Measurements from ENCODE around the gene CDH23.

The CDH23 gene

DNA sequence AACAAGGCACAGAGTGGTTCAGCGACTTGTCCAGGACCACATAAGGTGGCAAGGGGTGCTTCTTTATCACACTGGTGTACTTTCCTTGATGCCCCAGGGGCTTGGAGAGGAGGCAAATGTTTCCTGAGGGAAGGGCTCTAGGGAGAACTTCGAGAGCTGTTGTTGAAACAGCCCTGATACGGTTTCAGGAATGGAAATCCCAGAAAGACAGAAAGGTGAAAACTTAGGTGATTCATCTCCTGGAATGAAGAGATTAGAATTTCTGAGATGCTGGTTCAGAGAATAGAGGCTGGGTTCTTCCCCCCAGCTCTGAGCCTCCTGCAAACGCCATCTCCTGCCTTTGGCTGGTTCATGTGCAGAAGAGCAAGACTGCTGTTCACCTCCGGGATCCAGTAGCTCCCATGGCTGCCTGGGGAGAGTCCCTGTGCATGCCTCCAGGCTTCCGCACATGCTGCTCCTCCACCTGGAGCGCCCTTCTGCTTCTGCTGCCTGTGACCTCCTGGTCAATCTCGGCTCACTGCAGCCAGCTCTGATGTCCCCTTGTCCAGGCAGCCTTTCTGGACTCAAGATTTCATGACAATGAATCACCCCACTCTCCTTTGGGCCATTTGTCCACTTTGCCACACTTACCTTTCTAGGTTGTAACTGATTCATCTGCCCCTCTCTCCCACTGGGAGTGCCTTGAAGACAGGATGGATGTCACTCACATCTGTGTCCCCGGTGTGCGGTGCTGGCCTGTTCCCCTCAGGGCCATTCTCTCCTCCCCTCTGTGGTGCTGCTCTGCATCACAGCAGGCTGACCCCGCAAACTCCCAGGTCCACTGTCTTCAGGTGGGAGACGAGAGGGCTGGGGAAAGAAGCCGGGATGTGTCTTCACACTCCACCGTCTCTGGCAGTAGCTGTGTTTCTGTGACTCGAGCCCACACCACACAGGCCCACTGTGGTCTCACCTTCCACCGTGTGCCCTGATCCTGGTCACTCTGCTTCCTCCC, 3.6 kb upstream of the CDH23 start:
- DNase-seq (ENCODE audit: low read depth): no peak

DNA sequence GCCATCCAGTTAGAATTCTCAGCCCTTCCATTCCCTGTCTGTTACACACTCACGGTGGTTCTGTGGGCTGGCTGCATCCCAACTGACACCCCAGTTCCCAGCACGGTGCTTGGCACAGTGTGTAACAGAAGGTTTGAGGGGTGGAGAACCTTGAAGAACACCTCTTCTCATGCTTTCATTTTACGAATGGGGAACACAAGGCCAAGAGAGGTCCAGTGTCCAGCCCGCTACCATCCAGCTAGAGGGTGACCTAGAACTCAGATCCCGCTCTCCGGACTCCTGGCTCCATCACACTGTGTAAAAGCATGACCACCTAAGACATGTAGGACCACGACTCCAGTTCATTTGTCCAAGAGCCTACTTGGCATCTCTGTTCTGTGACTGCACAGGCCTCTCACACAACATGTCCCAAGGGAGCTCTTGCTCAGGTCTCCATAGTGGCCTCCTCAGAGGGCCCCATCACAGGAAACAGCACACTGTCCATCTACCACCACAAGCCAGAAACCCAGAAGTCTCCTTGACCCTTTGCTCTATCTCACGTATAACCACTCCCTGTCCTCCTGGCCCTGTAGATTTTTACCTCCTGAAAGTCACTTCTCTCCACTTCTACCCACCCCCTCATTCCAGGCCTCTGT, 2.8 kb upstream of the CDH23 start:
- no peak for DNase-seq (ENCODE audit: low read depth)

DNA sequence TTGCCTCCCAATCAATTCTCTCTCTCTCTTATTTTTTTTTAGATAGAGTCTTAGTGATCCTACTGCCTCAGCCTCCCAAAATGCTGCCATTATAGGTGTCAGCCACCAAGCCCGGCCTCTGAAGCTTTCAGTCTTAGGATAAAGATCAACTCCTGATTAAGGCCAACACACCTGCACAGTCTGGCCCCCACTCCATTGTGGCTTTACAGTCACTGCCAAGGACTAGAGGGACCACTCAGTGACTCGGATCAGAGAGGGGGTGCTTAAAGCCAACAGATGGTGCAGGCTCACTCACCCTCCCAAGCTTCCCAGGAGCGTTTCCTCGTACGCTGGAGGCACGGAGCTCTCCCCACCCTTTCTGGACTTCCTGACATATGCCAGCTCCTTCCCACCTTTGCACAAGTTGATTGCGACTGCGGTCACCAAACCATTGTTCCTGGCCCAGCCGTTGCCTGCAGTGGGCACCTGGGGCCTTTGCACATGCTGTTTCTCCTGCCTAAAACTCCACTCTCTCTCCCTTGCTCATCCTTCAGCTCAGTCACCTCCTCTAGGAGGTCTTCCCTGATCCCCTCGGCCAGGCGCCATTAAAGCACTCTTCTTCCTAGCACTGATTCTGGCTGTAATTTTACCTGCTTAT, 1.7 kb upstream of the CDH23 start:
- no peak for DNase-seq (ENCODE audit: low read depth)

DNA sequence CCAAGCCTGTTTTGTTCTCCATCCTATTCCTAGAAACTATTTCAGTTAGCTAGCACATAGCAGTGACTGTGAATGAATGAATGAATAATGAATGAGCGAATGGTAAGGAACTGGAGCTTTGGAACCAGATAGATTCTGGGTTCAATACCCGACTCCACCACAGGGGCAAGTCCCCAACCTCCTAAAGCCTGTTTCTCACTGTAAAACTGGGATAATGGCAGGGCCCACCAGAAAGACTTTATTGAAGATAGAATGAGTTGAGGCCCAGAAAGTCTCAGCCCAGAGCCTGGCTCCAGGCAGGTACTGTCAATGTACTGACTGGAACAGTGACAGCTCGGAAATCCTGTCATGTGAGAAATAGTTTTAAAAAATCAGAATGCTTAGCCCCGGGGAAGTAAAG, 1.1 kb upstream of the CDH23 start:
- DNase-seq (ENCODE audit: low read depth): no peak

DNA sequence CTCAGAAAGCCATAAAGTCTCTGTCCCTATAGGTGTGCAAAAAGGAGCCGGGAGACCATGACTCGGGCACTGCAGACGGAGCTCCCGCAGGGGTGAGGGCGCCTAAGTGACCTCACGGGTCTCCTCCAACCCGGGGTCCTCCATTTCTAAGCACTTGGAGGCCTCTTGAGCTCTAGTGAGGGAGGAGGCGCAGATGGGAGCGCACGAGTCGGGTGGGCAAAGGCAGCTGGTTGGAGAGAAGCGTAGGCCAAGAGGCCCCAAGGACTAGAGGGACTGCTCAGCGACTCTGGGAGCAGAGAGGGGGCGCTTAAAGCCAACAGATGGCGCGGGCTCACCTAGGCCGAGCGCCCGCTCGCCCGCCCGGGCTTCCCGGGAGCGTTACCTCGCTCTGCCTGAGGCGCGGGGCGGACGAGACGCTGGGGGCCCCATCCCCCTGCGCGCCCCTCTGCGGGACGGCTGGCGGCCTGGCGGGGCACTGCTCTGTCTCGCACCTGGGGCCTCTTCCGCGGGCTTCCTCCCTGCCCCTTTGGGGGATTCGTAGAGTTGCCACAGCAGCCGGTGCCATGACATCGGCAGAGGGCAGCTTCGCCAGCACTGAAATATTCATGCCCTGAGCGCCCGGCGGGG, 523 bp upstream of the CDH23 start:
- DNase-seq (ENCODE audit: low read depth): no peak

DNA sequence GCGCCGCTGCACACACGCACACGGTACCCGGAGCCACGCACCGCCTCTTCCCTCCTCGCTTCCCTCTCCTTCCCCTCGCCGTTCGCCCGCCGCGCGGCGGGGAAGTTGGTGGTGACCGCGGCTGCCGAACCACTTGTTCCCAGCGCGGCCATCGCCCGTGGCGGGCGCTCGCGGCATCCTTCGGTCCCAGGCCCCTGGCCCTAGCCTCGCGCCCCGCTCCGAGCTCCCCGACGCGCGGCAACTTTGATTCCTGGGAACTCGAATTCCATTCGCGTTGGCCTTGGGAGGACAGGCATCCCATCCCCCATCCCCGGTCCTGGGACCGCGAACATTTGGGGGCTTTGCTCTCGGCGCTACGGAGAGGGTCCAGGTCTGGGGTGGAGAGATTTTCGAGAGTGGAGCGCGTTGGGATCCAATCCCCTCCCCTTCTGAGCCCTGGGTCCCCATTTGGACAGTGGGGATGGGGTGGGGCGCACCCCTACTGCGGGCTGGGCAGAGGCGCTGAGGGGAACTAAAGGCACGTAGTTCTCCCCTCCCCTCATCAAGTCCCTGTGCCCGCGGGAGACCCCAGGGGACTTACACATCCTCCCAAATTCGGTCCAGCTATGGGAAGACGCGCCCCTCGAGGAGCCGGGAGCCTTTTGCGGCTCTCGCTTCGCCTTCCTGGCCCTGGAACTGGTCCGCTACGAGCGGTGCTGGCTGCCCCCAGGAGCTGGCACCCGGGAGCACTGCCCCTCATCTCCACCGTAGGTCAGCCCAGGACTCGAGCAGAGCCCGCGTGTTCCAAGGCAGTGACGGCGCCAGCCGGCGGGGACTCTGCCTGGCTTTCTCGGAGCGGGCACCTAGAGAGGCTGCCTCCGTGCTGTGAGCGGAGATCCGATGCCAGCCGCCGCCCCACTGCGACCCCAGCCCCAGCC, 834 bp downstream of the CDH23 start:
- DNase-seq (ENCODE audit: low read depth): no peak

DNA sequence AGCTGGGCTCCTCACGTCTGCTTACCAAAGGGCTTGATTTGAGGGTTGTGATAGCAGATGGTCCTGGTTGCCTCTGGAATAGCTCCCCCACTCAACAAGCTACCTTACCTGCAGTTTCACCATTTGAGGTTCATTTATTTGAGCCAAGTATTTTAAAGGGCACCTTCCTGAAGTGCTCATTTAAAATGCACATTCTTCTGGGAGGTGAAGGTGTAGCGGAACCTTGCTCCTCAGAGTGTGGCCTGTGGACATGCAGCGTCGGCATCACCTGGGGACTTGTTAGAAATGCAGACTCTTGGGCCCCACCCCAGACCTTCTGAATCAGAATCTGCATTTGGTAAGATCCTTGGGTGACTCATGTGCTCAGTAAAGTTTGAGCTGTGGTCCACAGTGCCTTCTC, 2.3 kb downstream of the CDH23 start:
- DNase-seq (ENCODE audit: low read depth): no peak

DNA sequence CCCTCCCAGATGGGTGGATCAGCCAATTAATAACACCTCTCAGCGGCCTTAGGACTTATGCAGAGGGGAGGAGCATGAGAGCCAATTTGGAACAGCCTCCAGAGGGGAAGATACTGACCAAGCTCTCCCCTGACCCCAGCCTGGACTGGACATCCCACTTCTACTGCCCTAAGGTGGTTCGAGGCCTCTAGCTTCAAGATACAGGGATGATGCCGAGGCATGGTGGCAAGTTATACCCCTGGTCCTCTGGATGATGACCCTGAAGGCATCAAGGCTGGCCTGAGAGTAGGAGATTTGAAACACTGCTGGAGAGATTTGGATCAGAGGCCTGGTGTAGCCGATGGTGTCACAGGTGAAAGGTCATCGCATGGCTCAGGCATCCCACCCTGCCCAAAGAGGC, 3.2 kb downstream of the CDH23 start:
- DNase-seq (ENCODE audit: low read depth): no peak

DNA sequence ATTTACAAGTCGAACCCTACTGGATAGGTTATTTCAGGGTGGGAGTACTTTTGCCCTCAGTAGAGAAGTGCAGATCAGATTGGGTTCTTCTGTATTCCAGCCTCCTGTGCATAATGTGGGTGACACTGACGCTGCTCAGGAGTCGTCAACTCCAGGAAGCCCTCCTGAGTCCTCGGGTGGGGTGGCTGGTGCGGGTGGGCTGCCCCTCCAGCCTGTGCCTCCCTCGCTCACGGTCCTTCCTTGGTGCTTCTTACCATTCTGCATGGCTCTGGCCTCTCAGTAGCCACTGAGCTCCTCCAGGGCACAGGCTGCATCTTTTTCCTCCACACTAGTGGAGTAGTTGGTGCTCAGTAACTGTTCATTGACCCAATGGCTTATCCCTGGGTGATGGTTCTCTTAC, 4.3 kb downstream of the CDH23 start:
- no peak for DNase-seq (ENCODE audit: low read depth)

DNA sequence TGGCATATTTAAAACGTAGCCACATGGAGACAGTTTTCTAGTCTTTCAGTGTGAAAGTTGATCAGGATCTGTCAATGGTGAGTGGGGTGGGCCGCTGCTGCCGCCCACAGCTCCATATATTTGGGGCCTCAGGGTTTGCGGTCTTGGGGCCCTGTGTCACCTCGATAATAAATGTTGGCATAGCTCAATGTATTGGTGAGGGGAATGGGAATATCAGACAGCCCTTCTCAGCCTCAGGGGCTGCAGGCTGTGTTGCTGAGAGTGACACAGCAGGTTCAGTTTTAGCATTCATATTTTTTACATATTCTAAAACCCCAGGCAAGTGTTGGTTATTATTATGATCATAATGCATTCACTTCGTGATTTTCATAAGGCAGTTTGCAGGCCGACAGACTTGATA, 5.3 kb downstream of the CDH23 start:
- DNase-seq (ENCODE audit: low read depth): no peak

DNA sequence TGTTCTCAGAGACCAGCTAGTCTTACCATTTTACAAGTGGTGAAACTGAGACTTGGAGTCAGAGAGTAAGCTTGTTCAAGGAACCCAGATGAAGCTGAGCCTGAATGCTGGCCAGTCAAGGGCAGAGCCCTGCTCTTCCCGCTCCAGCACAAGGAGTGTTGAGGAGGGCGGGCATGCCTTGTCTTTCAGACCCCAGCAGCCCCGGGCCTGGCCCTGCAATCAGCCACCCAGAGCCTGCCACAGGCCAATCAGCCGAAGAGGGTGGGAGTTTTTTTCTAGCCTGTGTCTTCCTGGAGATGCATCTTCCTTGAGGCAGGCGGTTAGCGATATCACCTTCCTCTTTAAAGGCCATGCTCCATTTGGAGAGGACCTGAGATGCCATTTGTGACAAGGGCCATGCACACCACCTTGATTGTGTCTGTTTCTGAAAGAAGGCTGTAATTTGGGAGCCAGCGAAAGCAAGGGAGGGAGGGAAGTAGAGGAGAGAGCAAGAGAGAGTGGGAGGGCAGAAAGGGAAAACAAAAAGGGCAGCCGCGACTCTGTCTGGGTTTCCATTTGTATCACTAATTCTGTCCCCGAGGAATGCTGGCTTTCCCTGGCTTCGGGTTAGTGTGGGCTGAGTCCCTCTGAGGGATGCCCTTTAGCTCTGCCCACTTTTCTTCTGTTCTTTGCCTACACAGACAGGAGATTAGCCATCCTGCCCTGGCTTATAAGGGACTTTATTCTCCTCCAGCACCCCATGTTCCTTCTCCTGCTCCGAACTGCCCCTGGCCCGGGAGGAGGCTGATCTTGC, 8.0 kb downstream of the CDH23 start:
- no peak for DNase-seq (ENCODE audit: low read depth)

DNA sequence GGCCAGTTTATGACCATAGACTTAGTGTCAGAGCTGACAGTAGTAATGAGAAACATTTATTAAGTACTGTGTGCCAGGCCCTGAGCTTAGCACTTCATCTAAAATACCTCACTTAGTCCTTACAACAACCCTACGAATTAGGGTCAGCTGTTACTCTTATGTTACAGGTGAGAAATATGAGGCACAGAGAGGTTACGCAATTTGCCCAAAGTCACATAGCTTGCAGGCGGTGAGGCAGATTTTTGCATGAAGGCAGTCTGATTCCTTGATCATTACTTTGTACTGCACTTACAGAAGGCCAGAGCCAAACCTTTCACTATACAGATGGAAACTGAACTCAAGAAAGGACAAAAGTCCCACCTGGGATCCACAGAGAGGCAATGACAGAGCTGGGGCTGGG, 10.2 kb downstream of the CDH23 start:
- DNase-seq (ENCODE audit: low read depth): no peak

DNA sequence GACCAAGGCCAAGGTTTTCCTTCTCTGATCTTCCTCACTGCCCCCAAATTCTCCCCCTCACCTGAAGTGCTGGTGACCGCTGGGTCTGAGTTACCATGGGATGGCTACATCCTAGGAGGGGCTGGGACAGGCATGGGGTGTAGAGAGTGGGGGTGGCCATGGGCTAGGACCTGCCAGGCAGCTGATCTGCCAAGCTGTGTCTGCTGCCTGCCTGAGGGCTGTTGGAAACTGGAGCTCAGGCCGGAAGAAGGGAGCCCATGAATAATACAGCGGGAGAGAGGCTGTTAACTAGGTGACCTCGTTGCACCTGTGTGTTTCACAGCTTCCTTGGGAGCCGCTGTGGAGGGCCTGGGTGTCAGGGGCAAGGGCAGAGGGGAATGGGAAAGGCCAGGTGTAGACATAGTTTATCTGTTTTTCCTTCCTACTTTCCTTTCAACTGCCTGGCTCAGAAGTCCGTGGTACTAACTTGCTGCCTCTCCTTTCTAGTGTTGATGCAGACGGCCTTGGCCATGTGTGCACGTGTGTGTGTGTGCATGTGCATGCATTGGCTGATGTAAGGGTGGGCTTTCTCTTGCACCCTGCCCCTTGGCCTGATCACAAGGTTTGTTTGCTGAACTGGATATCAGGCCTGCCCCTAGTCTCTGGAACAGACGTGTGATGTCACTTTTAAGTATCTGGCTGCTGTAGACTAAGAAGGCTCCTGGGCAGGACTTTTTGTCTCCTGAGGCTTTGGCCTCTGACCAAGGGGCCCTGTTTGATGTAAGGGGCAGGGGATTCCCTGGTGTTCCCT, 11.9 kb downstream of the CDH23 start:
- no peak for DNase-seq (ENCODE audit: low read depth)

DNA sequence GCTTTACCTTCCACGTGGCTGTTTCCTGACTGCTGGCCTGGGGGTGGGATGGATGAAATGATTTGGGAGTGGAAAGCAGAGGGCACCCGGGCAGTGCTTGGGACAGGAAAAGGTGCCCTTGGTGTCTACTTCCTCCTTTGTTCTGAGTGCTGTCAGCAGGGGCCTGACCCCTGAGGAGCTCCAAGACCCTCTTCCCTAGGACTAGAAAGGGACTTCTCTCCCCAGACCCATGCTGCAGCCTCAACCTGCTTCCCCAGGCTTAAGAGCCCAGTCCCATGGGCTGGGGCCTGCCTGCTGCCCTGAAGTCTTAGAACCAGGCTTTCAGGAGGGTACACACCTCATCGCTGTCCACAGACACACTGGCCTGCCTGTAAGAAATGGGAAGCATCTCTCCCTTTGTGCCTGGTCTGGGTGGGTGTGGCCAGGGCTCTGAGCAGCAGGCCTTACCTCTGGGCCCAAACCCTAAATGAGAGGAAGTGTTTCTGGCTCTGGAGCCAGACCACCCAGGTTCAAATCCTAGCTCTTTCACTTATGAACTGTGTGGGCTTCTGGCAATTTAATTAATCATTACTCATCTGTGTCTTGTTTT, 12.9 kb downstream of the CDH23 start:
- DNase-seq (ENCODE audit: low read depth): no peak

DNA sequence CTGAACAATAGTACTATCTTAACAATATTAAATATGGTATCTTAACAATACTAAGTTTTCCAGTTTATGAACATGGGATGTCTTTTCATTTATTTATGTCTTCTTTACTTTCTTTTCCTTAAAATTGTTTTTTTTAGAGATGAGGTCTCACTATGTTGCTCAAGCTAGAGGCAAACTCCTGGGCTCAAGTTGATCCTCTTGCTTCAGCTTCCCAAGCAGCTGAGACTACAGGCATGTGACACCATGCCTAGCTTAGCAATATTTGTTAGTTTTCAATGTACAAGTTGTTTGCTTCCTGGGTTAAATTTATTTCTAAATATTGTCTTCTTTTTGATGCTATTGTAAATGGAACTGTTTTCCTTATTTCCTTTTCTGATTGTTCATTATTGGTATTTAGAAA, 16.9 kb downstream of the CDH23 start:
- DNase-seq (ENCODE audit: low read depth): no peak

DNA sequence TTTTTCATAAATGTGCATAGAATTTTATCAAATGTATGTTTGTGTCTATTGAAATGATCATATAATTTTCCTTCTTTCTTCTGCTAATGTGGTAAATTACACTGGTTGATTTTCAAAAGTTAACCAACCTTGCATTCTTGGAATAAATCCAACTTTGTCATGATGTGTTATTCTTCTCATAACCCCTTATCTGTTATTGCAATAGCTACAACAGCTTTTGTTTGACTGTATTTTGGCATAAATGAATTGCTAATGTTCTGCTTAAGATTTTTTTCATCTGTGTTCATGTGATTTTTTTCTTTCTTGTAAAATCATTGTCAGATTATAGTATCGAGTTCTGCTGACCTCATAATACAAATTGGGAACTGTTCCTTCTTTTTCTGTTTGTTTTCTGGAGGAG, 17.6 kb downstream of the CDH23 start:
- no peak for DNase-seq (ENCODE audit: low read depth)

DNA sequence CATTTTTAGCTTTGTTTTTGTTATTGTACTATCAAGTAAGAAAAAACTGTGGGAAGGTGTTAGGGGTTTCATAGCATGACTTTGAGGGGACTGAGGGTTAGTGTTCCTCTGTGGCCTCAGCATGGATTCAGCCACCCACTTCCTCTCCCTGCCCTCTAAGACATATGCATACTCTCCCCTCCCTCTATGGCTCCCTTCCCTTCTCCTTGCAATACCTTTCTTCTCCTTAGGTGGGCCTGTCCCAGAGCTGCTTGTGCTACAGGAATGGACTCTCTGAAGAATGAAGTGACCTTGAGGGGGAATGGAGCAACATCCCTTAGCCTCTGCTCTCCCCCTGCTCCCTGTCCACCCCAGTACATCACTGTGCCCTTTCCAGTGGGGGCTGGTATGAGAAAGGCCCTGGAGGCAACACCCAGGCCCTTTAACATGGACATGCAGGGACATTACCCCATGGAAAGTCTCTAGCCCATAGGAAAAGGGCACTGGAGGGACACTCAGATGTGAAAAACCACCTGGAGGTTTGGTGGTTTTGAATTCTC, 22.4 kb downstream of the CDH23 start:
- DNase-seq (ENCODE audit: low read depth): no peak

DNA sequence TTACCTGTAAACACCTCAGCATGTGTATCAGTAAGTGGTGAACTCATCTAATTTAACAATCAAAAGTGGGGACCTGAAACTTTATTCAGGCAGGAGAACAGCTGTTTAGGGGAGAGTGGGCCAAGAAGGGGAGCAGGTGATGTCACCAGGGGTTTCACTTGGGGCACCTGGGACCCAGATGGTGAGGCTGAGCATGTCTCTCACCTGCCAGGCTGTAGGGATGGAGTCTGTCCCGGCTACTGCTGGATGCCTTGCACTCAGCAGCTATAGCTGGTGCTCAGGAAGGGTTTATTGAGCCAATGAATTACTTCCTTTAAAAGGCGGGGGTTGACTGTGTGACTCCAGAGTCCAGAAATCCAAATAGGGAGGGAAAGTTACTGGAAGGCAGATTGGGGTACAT, 23.0 kb downstream of the CDH23 start:
- DNase-seq (ENCODE audit: low read depth): no peak

DNA sequence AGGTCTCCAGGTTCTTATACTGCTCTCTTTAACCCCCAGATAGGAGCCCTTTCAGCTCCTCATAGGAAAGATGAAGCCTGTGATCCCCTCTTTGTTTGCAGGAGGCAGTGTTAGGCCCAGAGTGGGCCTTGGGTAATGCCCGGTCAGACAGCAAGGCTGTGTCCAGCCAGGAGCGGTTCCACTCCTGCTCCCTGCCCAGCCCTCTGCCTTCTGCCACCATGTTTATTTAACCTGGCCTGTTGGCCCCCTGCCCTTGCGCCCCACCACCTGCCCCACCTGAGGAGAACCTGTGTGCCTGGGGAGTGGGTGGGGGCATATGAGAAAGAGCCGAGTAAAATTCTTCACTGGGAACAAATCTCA, 24.3 kb downstream of the CDH23 start:
- DNase-seq (ENCODE audit: low read depth): no peak
